HepG2 (cell line): ENCODE results near the gene CCDC88B. TPM values are rescaled to one million over a fixed set of nuclear protein-coding genes. Genes with fewer than 3 reads are reported as not detected.
A peak's percentile ranks its signal among the peaks of the same experiment; 100 is the strongest.

ENCODE experiments used
- ARID3A ChIP-seq: IDR thresholded peaks from 2 replicates; pipeline ENCODE4 v1.6.1; 2012; ENCODE audit warnings: low read depth, low read length, improper control_type of control experiment
- BHLHE40 ChIP-seq: IDR thresholded peaks from 2 replicates; pipeline ENCODE4 v1.6.1; 2011; ENCODE audit warnings: low read length, improper control_type of control experiment
- CREB1 ChIP-seq, 2 experiments: fragments of 450-650 bp in 1 of 2; IDR thresholded peaks; 2 replicates each; pipeline ENCODE4 v1.6.1; 2016 to 2017; ENCODE audit warnings: control low read depth in 1 of 2, mild to moderate bottlenecking in 1 of 2, missing compliant biosample characterization in 1 of 2, missing genetic modification characterization in 1 of 2
- CSRNP2 ChIP-seq: sonication (generic); formaldehyde crosslinking; conservative IDR thresholded peaks from 2 replicates; pipeline ENCODE4 v1.8.0; 2022; ENCODE audit warnings: low read depth, missing genetic modification reagents
- ETV5 ChIP-seq: IDR thresholded peaks from 2 replicates; pipeline ENCODE4 v1.6.1; 2018; ENCODE audit warnings: missing biosample characterization, missing genetic modification reagents, inconsistent platforms, borderline replicate concordance
- GABPA ChIP-seq, 2 experiments: IDR thresholded peaks; 2 replicates each; pipeline ENCODE4 v1.6.1; 2011 to 2016; ENCODE audit warnings: low read depth in 2 of 2, low read length in 1 of 2, missing biosample characterization in 1 of 2, missing genetic modification characterization in 1 of 2
- HDAC2 ChIP-seq: sonication (generic); formaldehyde crosslinking; IDR thresholded peaks from 2 replicates; pipeline ENCODE4 v1.4.0; 2020; ENCODE audit warnings: missing genetic modification reagents
- HIC2 ChIP-seq: sonication (generic); formaldehyde crosslinking; IDR thresholded peaks from 2 replicates; pipeline ENCODE4 v1.9.0; 2022; ENCODE audit warnings: low read depth, missing genetic modification reagents
- LCORL ChIP-seq, 2 experiments: fragments of 450-650 bp in 1 of 2; sonication (generic) in 1 of 2; formaldehyde crosslinking in 1 of 2; IDR thresholded peaks; 2 replicates each; pipeline versions ENCODE4 v1.5.0 to v1.6.1; 2017 to 2020; ENCODE audit warnings: antibody characterized with exemption in 1 of 2, missing genetic modification reagents in 1 of 2
- NR2F2 ChIP-seq: IDR thresholded peaks from 2 replicates; pipeline ENCODE4 v1.6.1; 2012; ENCODE audit warnings: low read depth, inconsistent platforms, borderline replicate concordance
- ZFP91 ChIP-seq: sonication (generic); formaldehyde crosslinking; IDR thresholded peaks from 2 replicates; pipeline ENCODE4 v1.9.0; 2022; ENCODE audit warnings: missing genetic modification reagents, mild to moderate bottlenecking, borderline replicate concordance
- ZFX ChIP-seq: sonication (generic); formaldehyde crosslinking; IDR thresholded peaks from 2 replicates; pipeline ENCODE4 v1.4.0; 2020; ENCODE audit warnings: mild to moderate bottlenecking, low read depth, missing genetic modification reagents, moderate library complexity
- ZNF180 ChIP-seq: sonication (generic); formaldehyde crosslinking; IDR thresholded peaks from 2 replicates; pipeline ENCODE4 v1.4.0; 2020; ENCODE audit warnings: low read depth, missing genetic modification reagents, borderline replicate concordance
- ZNF687 ChIP-seq: sonication (generic); formaldehyde crosslinking; IDR thresholded peaks from 2 replicates; pipeline ENCODE4 v1.5.1; 2020; ENCODE audit warnings: mild to moderate bottlenecking, missing genetic modification reagents, moderate library complexity
- polyA plus RNA-seq, 8 experiments: library from polyadenylated mRNA; depleted of rRNA in 3 of 8; stranded (reverse) in 7 of 8; unstranded in 1 of 8; fragments of >200 nt; fragmentation: Illumina TruSeq in 4 of 8; extraction: Trizol in 4 of 8; gene quantifications; 2 replicates each; pipeline versions ENCODE4 v1.2.1 to v1.2.3, GENCODE V29; 2011 to 2016; ENCODE audit warnings: low read depth in 4 of 8, missing spikeins in 1 of 8, mixed read lengths in 1 of 8; ENCODE audit not compliant: insufficient read depth in 1 of 8
- total RNA-seq, 5 experiments: library from RNA; depleted of rRNA; stranded (reverse); fragments of >200 nt; fragmentation: Illumina TruSeq; extraction: Trizol; gene quantifications; 2 replicates each; pipeline ENCODE4 v1.2.3, GENCODE V29; 2016; ENCODE audit warnings: low read depth in 1 of 5

Gene CCDC88B
- total and polyA plus RNA-seq, 2 of the 13 experiments (the other 11 are each of a cell fraction or from before 2014, with no cell fraction given): 3.6 to 4.8 TPM

GRCh38 chr11:64348383-64349024, 8.5 kb downstream of the CCDC88B start (continued):
- TF ChIP-seq CSRNP2 (CRISPR knock-in tag) (no peak), ZNF687 (CRISPR knock-in tag) (peak; percentile 57), BHLHE40 (peak; percentile 41; the same call in 1 of the 2 replicates), ZFP91 (CRISPR knock-in tag) (no peak), HDAC2 (CRISPR knock-in tag) (no peak), HIC2 (CRISPR knock-in tag) (peak; percentile 64; the same call in 1 of the 2 replicates), ZNF180 (CRISPR knock-in tag) (no peak), CREB1 (IDR thresholded peaks at IDR 0.05) (no peak), CREB1 (CRISPR knock-in tag; IDR thresholded peaks at IDR 0.05) (no peak), ZFX (CRISPR knock-in tag) (peak; percentile 42; the same call in 1 of the 2 replicates), NR2F2 (peak; percentile 56), ARID3A (no peak), LCORL (IDR thresholded peaks at IDR 0.05) (no peak), LCORL (CRISPR knock-in tag; IDR thresholded peaks at IDR 0.05) (no peak), GABPA (IDR thresholded peaks at IDR 0.05; ENCODE audit: low read depth, low read length) (no peak), GABPA (CRISPR knock-in tag; IDR thresholded peaks at IDR 0.05; ENCODE audit: low read depth) (peak; percentile 42), ETV5 (CRISPR knock-in tag) (0 out of 2 replicates have a peak, but pooled peaks have one; percentile 24)
